Embryonic facial prominence (tissue), 1 donor: ENCODE measurements around the gene LRR1.
"Not testable (repeated sequence)": the region's sequence is repeated elsewhere in the genome, so short reads cannot be mapped to it uniquely, and the experiment has no call there.

ENCODE experiments used
- DNase-seq: peaks from one replicate; pipeline ENCODE4 v3.0.0-alpha.2; 2016; ENCODE audit errors: extremely low spot score

The LRR1 gene

GRCh38 chr14:49598485-49599300, at the start of gene LRR1:
TSS of gene LRR1 (plus strand) at chr14:49598940. CDS start at chr14:49599021, 81 bp downstream.
- peak; percentile 48 for DNase-seq

GRCh38 chr14:49549446-49549845, 49.3 kb upstream of the LRR1 start:
- DNase-seq, result no peak

- no peak for DNase-seq
Observed at GRCh38 chr14:49549881-49550280, 48.9 kb upstream of the LRR1 start.

- no peak for DNase-seq
Observed at GRCh38 chr14:49550286-49551184, 48.2 kb upstream of the LRR1 start.

- no peak for DNase-seq
Observed at GRCh38 chr14:49551569-49551968, 47.2 kb upstream of the LRR1 start.

GRCh38 chr14:49553106-49553505, 45.6 kb upstream of the LRR1 start:
- no peak for DNase-seq

GRCh38 chr14:49553892-49554291, 44.8 kb upstream of the LRR1 start:
- DNase-seq, result no peak

GRCh38 chr14:49559979-49560768, 38.6 kb upstream of the LRR1 start:
- no peak for DNase-seq

- no peak for DNase-seq
Observed at GRCh38 chr14:49566714-49567113, 32.0 kb upstream of the LRR1 start.

GRCh38 chr14:49569281-49569680, 29.5 kb upstream of the LRR1 start:
- DNase-seq, result no peak

- DNase-seq, result no peak
Observed at GRCh38 chr14:49574038-49574437, 24.7 kb upstream of the LRR1 start.

GRCh38 chr14:49578141-49578540, 20.6 kb upstream of the LRR1 start:
- DNase-seq, result no peak

- DNase-seq, result no peak
Observed at GRCh38 chr14:49579841-49580240, 18.9 kb upstream of the LRR1 start.

- no peak for DNase-seq
Observed at GRCh38 chr14:49581209-49582112, 17.3 kb upstream of the LRR1 start.

GRCh38 chr14:49582113-49582977, 16.4 kb upstream of the LRR1 start:
- no peak for DNase-seq

GRCh38 chr14:49583629-49584028, 15.1 kb upstream of the LRR1 start:
- no peak for DNase-seq

- no peak for DNase-seq
Observed at GRCh38 chr14:49584058-49584457, 14.7 kb upstream of the LRR1 start.

GRCh38 chr14:49584981-49585640, 13.6 kb upstream of the LRR1 start:
- DNase-seq, result not testable (repeated sequence)
